Activated CD8-positive, alpha-beta memory T cell treated with anti-CD3 and anti-CD28 coated beads for 48 hours (primary cell): Measurements from ENCODE around the gene SLC6A8.
"Not testable (repeated sequence)": the region's sequence is repeated elsewhere in the genome, so short reads cannot be mapped to it uniquely, and the experiment has no call there.

Experiments used
- DNase-seq, 3 experiments: peaks; one replicate each; pipeline ENCODE4 v3.0.0-alpha.2; 2020; ENCODE audit warnings: low read depth in 2 of 3, low spot score in 2 of 3

The SLC6A8 gene

GRCh38 chrX:153730115-153730514, 42.4 kb downstream of the SLC6A8 start:
- DNase-seq = not testable (repeated sequence)

DNA sequence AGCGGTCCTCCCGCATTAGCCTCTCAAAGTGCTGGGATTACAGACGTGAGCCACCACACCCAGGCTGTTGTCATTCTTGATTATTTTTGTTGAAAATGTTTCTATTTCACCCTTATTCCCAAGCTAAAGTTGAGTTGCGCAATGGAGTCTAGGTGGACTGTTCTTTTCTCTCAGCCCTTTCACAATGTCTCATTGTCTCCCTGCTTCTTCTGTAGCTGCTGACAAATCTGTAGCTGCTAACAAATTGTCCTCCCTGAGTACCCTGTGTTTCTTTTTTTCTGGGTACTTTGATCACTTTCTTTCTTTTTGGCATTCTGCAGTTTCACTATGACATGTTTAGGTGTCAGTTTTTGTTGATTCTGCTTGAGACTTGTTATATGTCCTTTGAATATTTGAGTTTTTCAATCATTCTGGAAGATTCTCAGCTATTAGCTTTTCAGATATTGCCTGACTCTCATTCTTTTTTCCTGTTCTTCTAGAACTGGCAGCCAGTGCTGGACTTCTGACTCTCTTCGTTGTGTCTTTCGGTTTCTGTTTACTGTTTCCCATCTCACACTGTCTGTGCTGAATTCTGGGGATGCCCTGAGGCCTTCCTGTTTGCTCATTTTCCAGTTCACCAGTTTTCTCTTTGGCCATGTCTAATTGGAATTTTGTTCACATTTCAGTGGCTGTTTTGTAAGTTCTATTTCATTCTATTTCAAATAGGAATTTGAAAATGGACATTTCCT, 43.6 kb downstream of the SLC6A8 start:
- DNase-seq = no peak

DNA sequence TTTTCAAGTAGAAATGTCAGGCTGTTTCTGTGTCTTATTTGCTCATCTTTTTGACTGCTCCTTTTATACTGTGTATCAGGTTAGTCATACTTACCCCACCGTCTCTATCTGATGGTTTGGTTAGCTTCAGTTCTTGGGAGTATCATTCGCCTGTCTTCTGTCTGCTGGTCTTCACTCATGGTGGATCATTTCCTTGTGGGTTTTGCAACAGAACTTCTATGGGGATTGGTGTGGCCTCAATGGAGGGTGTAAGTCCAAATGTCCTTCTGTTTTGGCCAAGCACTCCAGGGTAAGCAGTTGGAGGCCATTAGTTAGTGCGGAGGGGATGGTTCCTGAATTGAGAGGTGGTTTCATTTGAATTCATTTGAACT, 44.1 kb downstream of the SLC6A8 start:
- no peak for DNase-seq

- DNase-seq = no peak
Measured at GRCh38 chrX:153732401-153732800, 44.7 kb downstream of the SLC6A8 start.

GRCh38 chrX:153733651-153734240, 46.0 kb downstream of the SLC6A8 start:
- no peak for DNase-seq

DNA sequence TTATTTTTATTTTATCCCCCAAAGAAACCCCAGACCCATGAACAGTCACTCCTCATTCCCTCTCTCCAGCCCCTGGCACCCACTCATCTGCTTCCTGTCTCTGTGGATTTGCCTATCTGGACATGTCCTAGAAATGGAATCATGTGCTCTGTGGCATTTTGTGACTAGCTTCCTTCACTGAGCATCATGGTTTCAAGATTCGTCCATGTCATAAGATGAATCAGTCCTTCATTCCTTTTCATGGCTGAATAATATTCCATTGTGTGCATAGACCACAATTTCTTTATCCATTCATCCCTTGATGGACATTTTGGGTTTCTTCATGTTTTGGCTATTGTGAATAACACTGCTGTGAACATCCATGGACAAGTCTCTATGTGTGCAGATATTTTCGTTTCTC, 47.1 kb downstream of the SLC6A8 start:
- no peak for DNase-seq

GRCh38 chrX:153735274-153735673, 47.5 kb downstream of the SLC6A8 start:
- DNase-seq = no peak

DNA sequence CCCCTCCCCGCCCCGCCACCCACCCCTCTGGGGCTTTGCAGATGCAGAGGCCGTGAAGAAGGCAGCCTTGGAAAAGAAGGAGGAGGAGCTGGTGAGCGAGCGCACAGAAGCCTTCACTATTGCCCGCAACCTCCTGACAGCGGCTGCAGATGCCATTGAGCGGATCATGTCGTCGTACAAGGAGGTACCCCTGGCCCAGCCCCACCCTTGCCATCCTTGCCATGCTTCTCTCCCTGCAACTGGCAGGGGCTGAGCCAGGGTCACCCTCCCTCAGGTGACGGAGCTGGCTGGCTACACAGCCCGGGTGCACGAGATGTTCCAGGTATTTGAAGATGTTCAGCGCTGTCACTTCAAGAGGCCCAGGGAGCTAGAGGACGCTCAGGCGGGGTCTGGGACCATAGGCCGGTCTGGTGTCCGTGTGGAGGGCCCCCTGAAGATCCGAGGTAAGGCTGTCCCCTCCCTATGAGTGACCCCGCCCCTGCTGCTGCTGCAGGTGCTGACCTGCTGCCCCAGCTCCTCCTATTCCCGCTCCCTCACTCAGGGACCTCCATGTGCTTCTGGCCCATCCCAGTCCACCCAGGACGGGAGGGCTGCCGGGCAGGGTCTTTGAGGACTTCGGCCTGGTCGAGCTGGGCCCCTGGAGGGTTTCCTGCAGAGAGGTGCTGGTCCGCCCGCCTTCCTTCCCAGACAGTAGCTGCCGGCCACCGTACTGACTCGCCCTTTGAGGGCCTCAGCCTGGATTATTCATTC, 48.5 kb downstream of the SLC6A8 start:
- no peak for DNase-seq

DNA sequence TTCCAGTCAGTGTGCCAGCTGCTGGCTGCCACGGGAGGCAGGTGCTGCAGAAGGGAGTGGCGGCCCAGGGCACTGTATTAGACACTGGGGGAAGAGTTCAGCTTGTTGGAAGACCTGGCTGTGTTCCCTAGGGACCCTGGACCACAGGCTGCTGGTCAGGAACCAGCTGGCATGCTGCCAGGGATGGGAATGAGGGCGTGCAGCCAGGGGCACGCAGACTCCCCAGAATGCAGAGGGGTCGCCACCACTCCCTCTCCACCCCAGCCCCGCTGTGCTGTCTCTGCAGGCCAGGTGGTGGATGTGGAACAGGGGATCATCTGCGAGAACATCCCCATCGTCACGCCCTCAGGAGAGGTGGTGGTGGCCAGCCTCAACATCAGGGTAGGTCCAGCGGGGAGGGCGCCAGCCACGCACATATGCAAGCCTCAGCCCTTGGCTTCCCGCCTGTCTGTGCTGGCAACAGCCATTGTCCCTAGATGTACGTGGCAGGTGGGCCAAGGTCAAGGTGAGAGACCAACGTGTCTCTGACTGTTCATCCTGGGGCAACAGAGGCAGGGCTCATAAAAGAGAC, 49.2 kb downstream of the SLC6A8 start:
- no peak for DNase-seq

GRCh38 chrX:153738056-153738605, 50.4 kb downstream of the SLC6A8 start:
- no peak for DNase-seq

DNA sequence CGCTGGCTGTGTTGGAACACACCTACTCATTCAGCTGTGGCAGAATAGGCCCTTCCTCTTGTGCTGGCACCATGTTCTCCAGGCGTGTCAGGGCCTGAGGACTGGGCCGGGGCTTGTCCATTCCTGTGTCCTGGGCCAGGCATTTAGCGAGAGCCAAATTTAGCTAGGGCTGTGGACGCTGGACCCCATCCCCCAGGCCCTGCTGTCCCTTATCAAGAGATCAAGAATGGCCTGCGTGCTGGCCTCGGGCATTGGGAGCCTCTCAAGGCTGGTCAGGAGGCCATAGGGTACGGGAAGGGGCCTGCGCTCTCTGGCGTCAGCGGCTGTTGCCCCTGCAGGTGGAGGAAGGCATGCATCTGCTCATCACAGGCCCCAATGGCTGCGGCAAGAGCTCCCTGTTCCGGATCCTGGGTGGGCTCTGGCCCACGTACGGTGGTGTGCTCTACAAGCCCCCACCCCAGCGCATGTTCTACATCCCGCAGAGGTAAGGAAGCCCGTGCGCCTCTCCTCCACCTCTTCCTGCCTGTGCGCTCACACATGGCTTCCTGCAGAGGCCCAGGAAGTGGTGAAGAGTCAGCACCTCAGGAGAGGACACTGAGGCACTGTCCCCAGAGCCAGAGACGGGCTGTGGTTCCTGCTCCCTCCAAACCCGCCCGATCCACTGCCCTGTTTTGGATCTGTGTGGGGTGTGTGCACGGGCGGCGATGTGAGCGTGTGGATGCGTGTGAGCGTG, 52.2 kb downstream of the SLC6A8 start:
- DNase-seq = no peak

DNA sequence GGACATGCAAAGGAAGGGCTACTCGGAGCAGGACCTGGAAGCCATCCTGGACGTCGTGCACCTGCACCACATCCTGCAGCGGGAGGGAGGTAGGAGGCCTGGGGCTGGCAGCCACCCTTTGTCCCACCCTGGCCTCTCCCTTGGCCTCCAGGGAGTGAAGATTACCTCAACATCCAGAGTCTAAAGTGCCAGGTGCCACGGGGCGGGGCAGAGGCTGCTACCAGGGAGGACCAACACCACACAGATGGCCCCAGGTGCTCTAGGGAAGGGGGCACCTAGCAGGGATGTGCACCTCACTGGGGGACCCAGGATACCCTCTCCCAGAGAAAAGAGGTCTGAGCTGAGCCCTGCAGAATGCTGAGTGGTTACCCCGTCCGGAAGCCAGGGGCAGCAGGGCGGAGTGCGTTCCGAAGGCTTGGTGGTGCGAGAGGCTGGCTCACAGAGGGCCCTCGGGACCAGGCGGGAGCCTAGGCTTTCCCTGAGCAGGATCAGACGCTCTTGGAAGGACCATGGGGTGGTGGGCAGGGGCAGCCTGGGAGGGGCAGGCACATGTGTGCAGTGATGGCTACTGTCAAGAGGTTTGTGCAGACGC, 53.0 kb downstream of the SLC6A8 start:
- DNase-seq = no peak

- no peak for DNase-seq
Measured at GRCh38 chrX:153741446-153741845, 53.7 kb downstream of the SLC6A8 start.

DNA sequence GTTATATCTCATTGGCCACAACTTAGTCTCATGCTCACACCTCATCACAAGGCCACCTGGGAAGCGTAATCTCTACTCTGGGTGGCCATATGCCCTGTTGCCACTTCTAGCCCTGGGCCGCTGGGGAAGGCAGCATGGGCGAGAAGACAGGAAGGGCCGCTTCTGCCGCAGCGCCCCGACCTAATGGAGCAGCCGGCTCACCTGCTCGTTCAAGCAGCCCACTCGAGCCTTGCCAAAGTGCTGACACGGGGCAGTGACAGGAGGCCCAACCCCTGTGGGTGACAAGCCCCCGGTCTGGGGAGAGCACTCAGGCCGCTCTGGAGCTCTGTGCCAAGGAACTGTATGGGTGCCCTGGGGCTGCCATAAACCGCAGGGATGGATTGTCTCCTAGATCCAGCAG, 54.4 kb downstream of the SLC6A8 start:
- DNase-seq = not testable (repeated sequence)

DNA sequence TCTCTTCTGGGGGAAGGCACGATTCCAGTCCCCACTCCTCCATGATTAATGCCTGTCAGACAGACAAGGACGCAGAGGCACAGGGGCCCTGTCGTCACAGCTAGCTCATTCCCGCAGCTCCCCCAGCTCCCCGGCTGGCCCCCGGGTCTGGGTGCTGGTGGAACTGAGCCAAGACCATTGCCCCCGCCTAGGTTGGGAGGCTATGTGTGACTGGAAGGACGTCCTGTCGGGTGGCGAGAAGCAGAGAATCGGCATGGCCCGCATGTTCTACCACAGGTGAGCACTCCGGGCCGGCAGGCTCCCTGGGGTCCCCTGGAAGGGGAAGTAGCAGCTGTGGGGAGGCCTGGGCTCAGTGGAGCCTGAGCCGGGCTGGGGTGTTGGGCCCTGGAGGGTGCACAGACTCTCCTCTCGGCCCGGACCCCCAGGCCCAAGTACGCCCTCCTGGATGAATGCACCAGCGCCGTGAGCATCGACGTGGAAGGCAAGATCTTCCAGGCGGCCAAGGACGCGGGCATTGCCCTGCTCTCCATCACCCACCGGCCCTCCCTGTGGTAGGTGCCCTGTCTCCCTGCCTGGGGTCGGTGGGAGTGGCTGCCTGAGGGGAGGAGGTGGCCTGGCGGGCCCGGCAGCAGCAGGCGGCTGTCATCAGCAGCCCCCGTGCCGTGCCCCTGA, 55.2 kb downstream of the SLC6A8 start:
- not testable (repeated sequence) for DNase-seq

DNA sequence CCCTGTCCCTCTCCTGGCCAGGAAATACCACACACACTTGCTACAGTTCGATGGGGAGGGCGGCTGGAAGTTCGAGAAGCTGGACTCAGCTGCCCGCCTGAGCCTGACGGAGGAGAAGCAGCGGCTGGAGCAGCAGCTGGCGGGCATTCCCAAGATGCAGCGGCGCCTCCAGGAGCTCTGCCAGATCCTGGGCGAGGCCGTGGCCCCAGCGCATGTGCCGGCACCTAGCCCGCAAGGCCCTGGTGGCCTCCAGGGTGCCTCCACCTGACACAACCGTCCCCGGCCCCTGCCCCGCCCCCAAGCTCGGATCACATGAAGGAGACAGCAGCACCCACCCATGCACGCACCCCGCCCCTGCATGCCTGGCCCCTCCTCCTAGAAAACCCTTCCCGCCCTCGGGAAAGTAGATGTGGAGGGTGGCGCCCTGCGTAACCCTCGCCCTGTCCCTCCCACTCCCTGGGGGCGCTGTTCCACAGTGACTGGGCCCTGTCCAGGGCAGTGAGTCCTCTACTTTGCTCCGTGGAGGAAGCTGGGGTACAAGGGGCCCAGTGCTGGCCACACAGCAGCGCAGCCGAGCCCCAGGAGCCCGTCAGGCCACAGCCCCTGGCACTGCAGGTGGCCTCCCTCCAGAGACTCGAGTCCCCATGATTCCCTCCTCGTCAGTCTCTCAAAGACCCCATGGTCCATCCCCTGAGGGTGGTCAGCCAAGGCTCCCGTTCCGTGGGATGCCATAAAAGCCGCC, 55.9 kb downstream of the SLC6A8 start:
- DNase-seq = not testable (repeated sequence)

DNA sequence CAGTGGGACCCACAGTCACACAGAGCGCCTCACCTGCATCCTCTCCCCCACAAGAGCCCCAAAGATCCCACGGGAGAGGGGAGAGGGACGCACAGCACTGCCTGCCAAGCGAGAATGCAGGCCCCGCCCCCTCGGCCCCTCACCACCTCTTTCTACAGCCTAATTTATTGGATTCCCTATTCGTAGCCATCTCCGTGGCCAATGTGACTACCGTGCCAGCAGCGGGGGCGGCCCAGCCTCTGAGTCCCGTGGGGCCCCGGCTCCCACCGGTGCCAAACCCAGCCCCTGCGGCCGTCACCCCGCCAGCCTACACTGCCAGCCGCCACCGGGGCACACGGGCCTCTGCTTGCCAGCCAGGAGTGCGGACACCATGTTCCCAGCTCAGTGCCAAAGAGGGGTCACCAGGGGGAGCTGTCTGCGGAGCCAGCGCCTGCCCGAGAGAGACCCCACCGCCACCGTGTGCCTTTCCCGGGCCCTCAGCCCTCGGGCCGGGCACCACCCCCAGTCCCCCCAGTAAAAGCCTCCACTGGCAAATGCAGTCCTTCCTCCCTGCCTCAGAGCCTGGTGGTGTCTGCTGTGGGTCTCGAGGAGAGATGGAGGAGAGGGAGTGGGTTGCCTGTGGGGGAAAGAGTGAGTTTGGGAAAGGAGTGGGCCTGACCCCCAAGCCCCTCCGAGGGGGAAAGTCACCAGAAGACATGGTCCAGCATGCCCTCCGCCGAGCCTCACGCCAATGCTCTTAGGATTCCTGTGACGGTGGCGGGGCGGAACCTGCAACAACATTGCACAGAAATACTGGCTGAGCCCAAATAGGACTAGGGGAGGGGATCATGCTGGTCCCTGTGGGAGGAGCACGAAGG, 56.7 kb downstream of the SLC6A8 start:
- no peak for DNase-seq

GRCh38 chrX:153745067-153745433, 57.3 kb downstream of the SLC6A8 start:
- DNase-seq = not testable (repeated sequence)
